Cardiac septum (tissue), 1 donor: ENCODE measurements around the gene B3GLCT. TPM values are rescaled to one million over a fixed set of nuclear protein-coding genes. Genes with fewer than 3 reads are reported as not detected.
"Not testable (repeated sequence)": the region's sequence is repeated elsewhere in the genome, so short reads cannot be mapped to it uniquely, and the experiment has no call there.

Experiments
- DNase-seq: peaks from one replicate; pipeline ENCODE4 v3.0.0-alpha.2; 2020; ENCODE audit warnings: low spot score
- intact Hi-C: fragments of 100-400 bp; cut with DNase I; formaldehyde crosslinking; loops from one replicate; pipeline ENCODE4 v1.14.0; 2022
- total RNA-seq: library from RNA; stranded (reverse); fragmentation: NEBNext Ultra II Directional; extraction: Animal tissue kit (Norgen Biotek cat#: 25700); gene quantifications from one replicate; pipeline ENCODE4 v1.2.1, GENCODE V29; 2021
- donor health status: DM: no; HTN: no; CAD: no.

B3GLCT gene
- total RNA-seq, 1 donor from 2014 or later, result 17.5 TPM

GRCh38 chr13:31327182-31327860 is 127.5 kb downstream of the B3GLCT start:
- intact Hi-C loops, result no loop called here

DNA sequence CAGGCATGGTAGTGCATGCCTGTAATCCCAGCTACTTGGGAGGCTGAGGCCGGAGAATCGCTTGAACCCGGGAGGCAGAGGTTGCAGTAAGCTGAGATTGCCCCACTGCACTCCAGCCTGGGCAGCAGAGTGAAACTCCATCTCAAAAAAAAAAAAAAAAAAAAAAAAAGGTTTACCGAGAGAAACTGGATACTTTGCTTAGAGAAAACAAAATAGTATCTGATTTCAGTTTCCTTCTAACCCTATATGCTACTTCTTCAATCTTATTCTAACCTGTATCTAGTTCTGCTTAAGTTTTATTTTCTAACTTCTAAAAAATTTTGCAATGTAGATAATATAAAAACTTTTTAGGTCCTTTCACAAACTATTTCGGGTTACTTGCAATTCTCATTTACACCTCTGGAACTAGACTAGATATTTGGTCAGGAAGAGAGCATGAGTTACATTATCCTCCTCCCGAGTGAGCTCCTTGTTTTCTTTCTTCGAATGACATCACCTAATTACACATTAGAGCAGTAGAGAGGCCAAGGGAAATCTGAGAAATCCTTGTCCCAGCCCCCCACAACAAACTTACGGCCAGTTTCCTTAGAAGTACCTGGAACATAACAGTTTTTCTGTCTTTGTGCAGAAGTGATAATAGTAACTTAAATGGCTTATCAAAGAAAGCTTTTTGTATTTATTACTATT is 128.9 kb downstream of the B3GLCT start:
- intact Hi-C loops, result no loop called here

More at GRCh38 chr13:31327182-31327860, 127.5 kb downstream of the B3GLCT start:
- DNase-seq, result no peak

GRCh38 chr13:31330236-31330635 is 130.5 kb downstream of the B3GLCT start:
- no peak for DNase-seq
- intact Hi-C loops, result no loop called here

More for the DNA sequence above, 128.9 kb downstream of the B3GLCT start:
- DNase-seq, result no peak

DNA sequence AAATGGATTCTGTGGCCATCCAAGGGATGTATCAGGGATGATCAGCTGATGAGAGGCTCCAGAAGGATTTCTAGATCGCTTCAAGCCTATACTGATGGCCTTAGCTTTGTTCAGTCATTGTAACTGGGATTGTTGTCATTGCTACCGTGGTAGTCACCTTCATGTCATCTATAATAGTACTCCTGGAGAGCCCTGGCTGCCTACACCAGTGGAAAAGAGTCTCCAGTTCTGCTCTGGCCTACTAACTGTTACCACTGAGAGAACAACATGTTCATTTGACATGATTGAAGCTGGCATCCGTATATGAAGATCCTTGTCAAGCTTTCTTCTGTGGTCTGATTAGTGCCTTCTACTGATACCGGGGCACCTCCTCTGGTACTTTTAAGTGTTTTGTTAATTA is 131.3 kb downstream of the B3GLCT start:
- DNase-seq, result no peak
- intact Hi-C loops, result no loop called here

DNA sequence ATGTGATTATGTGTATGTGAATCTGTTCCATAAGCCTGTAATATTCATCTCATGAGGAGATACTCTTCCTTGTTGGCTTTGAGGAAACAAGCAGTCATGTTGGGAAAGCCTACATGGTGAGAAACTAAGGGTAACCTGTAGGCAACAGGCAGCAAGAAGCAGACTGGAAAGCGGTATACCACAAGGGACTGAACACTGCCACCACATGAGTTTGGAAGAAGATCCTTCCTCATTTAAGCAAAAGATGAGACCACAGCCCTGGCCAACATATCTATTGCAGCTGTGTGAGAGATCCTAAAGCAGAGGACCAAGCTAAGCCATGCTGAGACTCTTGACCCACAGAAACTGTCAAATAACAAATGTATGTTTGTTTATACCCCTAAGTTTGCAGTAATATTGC is 134.8 kb downstream of the B3GLCT start:
- intact Hi-C loops, result no loop called here
- no peak for DNase-seq

DNA sequence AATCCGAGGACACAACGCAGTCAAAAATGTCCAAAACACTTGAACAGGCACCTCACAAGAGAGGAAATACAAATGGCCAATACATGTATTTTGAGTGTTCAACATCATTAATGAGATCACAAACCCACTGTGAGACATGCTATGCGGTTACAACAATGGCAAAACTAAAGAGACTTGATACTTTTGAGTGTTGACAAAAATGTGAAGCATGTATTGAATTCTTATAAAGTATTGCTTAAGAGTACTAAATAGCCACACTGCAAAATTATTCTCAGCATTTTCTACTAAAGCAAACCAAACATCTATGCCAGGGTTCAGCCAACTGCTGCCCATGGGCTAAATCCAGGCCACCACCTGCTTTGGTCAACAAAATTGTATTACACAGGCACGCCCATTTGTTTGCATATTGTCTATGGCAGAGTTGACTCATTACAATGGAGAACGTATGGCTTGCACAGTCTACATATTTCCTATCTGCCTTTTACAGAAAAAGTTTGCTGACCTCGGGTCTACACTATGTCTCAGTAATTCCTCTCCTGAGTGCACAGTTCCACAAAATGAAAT is 135.3 kb downstream of the B3GLCT start:
- no peak for DNase-seq
- intact Hi-C loops, result no loop called here

- DNase-seq, intact Hi-C loops: not testable (repeated sequence)
Measured at GRCh38 chr13:31339616-31340015, 139.8 kb downstream of the B3GLCT start.

DNA sequence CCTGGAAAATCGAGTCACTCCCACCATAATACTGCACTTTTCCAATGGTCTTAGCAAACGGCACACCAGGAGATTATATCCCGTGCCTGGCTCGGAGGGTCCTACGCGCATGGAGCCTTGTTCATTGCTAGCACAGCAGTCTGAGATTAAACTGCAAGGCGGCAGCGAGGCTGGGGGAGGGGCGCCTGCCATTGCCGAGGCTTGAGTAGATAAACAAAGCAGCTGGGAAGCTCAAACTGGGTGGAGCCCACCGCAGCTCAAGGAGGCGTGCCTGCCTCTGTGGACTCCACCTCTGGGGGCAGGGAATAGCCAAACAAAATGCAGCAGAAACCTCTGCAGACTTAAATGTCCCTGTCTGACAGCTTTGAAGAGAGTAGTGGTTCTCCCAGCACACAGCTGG is 141.1 kb downstream of the B3GLCT start:
- DNase-seq, intact Hi-C loops: not testable (repeated sequence)

DNA sequence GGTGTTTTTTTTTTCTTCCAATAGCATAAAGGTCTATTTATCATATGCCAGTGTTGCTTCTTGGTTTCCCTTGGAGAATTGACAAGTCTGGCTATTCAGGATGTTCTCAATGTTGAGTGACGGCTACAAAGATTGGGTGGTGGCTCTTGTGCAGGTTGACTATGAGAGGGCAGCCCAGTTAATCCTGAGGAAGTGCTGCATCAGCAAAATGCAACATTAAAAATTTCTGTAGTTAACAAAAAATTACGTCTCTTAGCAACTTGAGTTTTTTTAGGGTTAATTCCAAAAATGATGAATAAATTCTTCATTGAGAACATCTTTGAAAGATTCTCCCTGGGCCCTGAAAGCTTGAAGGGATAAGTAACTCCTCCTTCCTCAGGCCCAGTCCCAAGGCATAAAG is 147.1 kb downstream of the B3GLCT start:
- DNase-seq, result no peak
- intact Hi-C loops, result no loop called here

DNA sequence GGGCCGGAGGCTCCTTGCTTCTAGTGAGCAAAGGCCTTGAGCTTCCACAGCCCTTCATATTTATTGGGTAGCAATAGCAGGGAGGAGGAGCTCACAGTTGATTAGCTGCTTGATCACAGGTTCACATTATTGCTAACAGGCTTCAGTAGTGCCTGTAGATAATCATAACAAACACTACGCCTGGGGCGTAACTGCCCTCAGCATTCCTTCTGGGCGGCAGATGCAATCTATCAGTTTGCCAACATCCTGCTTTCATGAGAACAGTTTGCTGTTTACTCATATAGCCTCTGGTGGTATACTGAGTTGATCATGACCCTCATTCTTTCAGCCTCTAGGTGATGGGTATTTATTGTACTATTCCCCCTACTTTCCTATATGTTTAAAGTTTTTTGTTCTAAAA is 149.4 kb downstream of the B3GLCT start:
- DNase-seq, result no peak
- intact Hi-C loops, result no loop called here

DNA sequence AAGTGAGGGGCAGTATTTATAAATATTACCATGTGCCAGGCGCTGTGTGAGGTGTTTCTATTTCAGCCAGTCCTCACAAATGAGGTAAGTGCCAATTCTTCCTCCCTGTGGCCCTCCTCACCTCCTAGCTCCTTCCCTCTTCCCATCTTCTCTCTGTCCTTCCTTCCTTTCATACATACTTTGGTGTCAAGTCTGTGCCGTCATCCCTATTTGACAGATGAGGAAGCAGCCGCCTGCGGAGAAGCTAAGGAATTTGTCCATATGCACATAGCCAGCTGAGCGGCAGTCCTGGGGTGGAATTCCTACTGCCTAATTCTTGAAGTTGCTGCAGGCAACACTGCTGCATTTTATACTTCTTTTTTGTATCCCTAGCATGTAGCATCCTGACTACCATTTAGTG is 150.8 kb downstream of the B3GLCT start:
- intact Hi-C loops, result no loop called here
- DNase-seq, result no peak

DNA sequence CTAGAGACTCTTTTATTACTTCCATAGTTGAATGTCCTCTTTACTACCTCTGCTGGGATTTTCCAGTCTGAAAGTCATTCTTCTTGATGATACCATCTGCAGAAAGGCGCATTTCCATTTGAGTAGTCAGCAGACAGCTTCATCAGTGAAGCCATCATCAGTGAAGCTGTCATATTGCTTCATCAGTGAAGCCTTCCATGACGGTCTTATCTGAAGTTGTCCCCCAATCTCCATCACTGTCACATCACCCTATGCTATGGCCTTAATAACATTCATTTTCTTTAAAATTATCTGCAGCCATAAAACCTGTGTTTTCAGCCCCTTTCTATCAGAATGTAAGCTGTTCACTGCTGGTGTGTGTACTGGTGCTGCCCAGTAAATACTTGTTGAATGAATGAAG is 151.6 kb downstream of the B3GLCT start:
- intact Hi-C loops, result no loop called here
- no peak for DNase-seq

- intact Hi-C loops, result no loop called here
Measured at GRCh38 chr13:31352467-31352866, 152.7 kb downstream of the B3GLCT start.

GRCh38 chr13:31355001-31355400 is 155.2 kb downstream of the B3GLCT start:
- intact Hi-C loops, result no loop called here
- no peak for DNase-seq

More at GRCh38 chr13:31352467-31352866, 152.7 kb downstream of the B3GLCT start:
- no peak for DNase-seq

GRCh38 chr13:31356991-31357390 is 157.2 kb downstream of the B3GLCT start:
- intact Hi-C loops, result no loop called here

DNA sequence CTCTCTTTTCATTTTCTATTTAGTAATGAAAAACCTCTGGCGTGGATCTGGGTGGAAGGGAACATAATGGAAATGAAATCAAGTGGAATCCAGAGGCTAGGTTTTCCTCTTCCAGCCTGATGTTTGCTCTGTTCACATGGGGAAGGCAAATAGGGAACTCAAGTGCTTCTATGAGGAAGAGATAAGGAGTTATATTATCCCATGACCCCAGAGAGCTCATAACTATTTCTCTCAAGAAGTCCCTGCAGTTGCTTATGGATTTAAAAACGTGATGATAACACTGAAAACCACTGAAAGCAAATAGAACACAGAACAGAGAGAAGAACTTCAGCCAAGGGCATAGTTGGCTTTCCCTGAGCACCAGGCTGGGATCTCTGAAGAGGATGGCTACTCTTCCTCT is 157.8 kb downstream of the B3GLCT start:
- intact Hi-C loops, result no loop called here
- no peak for DNase-seq

More at GRCh38 chr13:31356991-31357390, 157.2 kb downstream of the B3GLCT start:
- DNase-seq, result no peak

DNA sequence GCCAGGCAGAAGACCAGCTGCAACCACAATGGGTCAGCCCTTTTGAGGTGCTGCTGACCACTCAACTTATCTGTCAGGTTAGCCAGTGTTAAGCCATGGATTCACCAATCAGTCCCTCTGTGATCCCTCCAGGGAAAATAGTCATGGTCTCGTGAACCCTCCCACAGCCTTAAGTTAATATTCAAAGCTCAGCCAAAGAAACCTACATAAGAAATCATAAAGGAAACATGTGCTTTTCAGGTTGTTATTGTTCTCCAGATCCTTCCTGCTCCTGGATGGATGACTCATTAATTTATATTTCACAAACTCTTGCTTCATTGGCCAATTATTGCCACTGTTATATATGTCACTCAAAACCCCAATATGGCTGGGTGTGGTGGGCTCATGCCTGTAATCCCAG is 161.9 kb downstream of the B3GLCT start:
- DNase-seq, result no peak
- intact Hi-C loops, result no loop called here

DNA sequence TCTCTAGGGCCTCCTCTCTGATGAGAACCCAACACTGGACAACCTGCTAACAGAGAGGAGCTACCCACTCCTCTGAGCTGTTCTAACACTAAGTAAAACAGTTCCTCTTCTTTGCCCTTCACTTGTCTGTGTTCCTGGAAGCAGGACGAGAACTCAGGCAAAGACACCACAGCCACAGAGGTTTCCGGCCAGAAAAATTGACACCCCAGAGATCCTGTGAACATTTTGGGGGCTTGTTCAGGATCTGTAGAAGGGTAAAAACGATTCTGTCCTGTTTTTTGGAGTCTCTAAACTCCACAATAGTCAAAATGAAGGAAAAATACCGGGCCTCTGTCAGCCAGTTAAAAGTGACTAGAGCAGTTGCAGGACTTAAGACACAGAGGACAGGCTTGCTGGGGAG is 165.9 kb downstream of the B3GLCT start:
- intact Hi-C loops, result no loop called here
- no peak for DNase-seq

GRCh38 chr13:31367410-31367809 is 167.6 kb downstream of the B3GLCT start:
- no peak for DNase-seq
- intact Hi-C loops, result no loop called here

GRCh38 chr13:31369213-31369612 is 169.4 kb downstream of the B3GLCT start:
- no peak for DNase-seq
- intact Hi-C loops, result no loop called here

DNA sequence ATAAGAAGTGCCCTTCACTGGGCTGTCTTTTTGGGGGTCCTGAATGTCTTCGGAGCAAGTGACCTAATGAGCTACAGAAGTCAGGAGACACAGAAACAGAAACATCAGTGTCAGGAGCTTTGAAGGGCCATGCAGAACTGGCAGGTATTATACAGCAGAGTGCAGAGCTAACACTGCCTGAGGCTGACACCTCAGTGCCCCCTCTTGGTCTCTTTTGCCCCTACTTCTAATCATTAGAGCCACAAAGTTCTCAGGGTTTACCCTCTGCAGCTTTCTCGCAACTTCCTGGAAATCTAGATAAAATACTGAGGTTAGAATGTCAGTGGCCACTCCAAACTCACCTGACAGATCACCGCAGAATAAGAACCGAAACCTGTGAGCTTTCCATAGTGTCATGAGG is 172.7 kb downstream of the B3GLCT start:
- no peak for DNase-seq
- intact Hi-C loops, result no loop called here
